Gastroesophageal sphincter (tissue), 4 donors: ENCODE data around the gene FBXW11. TPM values are rescaled to one million over a fixed set of nuclear protein-coding genes. Genes with fewer than 3 reads are reported as not detected.
A peak's percentile ranks its signal among the peaks of the same experiment; 100 is the strongest.

Experiments used
- ATAC-seq: fragments of 150-250 bp; one replicate; pipeline ENCODE4 v1.9.1; 2016; ENCODE audit warnings: mild to moderate bottlenecking, moderate library complexity
- H3K27ac ChIP-seq, 4 donors: fragments of 200-600 bp; sonication (generic) in 3 of 4; 1 replicate in 3 of 4; 2 replicates in 1 of 4; pipeline ENCODE4 v1.5.1; 2016 to 2019
- H3K27me3 ChIP-seq: fragments of 200-600 bp; sonication (generic); one replicate; pipeline ENCODE4 v1.5.1; 2019
- H3K36me3 ChIP-seq, 2 donors: fragments of 200-600 bp; sonication (generic); one replicate each; pipeline ENCODE4 v1.5.1; 2019; ENCODE audit warnings: control low read depth in 1 of 2
- H3K4me1 ChIP-seq, 3 donors: fragments of 200-600 bp; sonication (generic); 1 replicate in 2 of 3; 2 replicates in 1 of 3; pipeline ENCODE4 v1.5.1; 2016 to 2019; ENCODE audit warnings: control low read depth in 2 of 3
- H3K4me3 ChIP-seq, 2 donors: fragments of 200-600 bp; sonication (generic); one replicate each; pipeline ENCODE4 v1.5.1; 2019; ENCODE audit warnings: mild to moderate bottlenecking in 1 of 2, moderate library complexity in 1 of 2
- H3K9me3 ChIP-seq, 3 donors: fragments of 200-600 bp; sonication (generic); one replicate each; pipeline ENCODE4 v1.5.1; 2017 to 2019; ENCODE audit warnings: control low read depth in 2 of 3
- EP300 ChIP-seq: sonication (generic); formaldehyde crosslinking; IDR thresholded peaks from one replicate; pipeline ENCODE4 v1.6.1; 2017; ENCODE audit warnings: antibody characterized with exemption, mild to moderate bottlenecking
- POLR2A ChIP-seq, 2 donors: fragments of 450-650 bp; IDR thresholded peaks; one replicate each; pipeline ENCODE4 v1.6.1; 2017; ENCODE audit warnings: antibody characterized with exemption in 2 of 2, mild to moderate bottlenecking in 2 of 2, moderate library complexity in 1 of 2
- POLR2AphosphoS5 ChIP-seq: sonication (generic); formaldehyde crosslinking; IDR thresholded peaks from one replicate; pipeline ENCODE4 v1.6.1; 2017; ENCODE audit warnings: antibody characterized with exemption
- WGBS, 2 donors: methylation state at CpG; one replicate each; pipeline ENCODE4 v1.1.5; 2018; ENCODE audit warnings: low coverage in 1 of 2; 5-methylcytosine and 5-hydroxymethylcytosine counted together
- total RNA-seq, 4 donors: library from RNA; depleted of rRNA; stranded (reverse); fragments of >200 nt; gene quantifications; one replicate each; pipeline ENCODE4 v1.1.0, GENCODE V29; 2016
- TF ChIP-seq, protein P1 (sequence below), 4 experiments: fragments of 200-600 bp in 2 of 4; fragments of 450-650 bp in 2 of 4; sonication (generic) in 1 of 4; IDR thresholded peaks; one replicate each; pipeline ENCODE4 v1.5.1; 2017 to 2019; ENCODE audit warnings: antibody characterized with exemption in 4 of 4, mild to moderate bottlenecking in 2 of 4, moderate library complexity in 2 of 4

Gene FBXW11
- total RNA-seq, 4 donors from 2014 or later = 64.3 to 88.3 (median 76.3) TPM

- no peaks in the 10 kb centered on the region for H3K9me3 ChIP-seq
- peak overlapping the region in 3 of 4 donors; percentile 25 to 39 (median 27) for H3K27ac ChIP-seq
- TF ChIP-seq, protein P1, sequence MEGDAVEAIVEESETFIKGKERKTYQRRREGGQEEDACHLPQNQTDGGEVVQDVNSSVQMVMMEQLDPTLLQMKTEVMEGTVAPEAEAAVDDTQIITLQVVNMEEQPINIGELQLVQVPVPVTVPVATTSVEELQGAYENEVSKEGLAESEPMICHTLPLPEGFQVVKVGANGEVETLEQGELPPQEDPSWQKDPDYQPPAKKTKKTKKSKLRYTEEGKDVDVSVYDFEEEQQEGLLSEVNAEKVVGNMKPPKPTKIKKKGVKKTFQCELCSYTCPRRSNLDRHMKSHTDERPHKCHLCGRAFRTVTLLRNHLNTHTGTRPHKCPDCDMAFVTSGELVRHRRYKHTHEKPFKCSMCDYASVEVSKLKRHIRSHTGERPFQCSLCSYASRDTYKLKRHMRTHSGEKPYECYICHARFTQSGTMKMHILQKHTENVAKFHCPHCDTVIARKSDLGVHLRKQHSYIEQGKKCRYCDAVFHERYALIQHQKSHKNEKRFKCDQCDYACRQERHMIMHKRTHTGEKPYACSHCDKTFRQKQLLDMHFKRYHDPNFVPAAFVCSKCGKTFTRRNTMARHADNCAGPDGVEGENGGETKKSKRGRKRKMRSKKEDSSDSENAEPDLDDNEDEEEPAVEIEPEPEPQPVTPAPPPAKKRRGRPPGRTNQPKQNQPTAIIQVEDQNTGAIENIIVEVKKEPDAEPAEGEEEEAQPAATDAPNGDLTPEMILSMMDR (IDR thresholded peaks at IDR 0.05) = peak in 1 of 4 experiments; percentile 35
- TF ChIP-seq POLR2AphosphoS5 = peak; percentile 13
- no peak for TF ChIP-seq POLR2A (IDR thresholded peaks at IDR 0.05)
- no peak for TF ChIP-seq EP300
- peaks cover 0 to 88% of the 10 kb centered on the region in 2 donors for H3K36me3 ChIP-seq
- peaks cover 0 to 13% (median 0%) of the 10 kb centered on the region in 3 donors for H3K4me1 ChIP-seq
- 37% methylated on average over 6 of the region's 19 CpGs; no CpG with 5 or more reads in 1 of the 2 donors for WGBS, 2 donors
- H3K27me3 ChIP-seq = no peaks in the 10 kb centered on the region
- no peak overlapping the region for H3K4me3 ChIP-seq
- peak; percentile 70 for ATAC-seq
Observed at GRCh38 chr5:172052450-172053236, 46.2 kb upstream of the FBXW11 start.

- Histone ChIP-seq H3K27ac (peak overlapping the region in 3 of 4 donors; percentile 25 to 39 (median 27)), H3K36me3 (peaks cover 0 to 88% of the 10 kb centered on the region in 2 donors), H3K27me3 (no peaks in the 10 kb centered on the region), H3K9me3 (no peaks in the 10 kb centered on the region), H3K4me1 (peaks cover 0 to 13% (median 0%) of the 10 kb centered on the region in 3 donors), H3K4me3 (no peak overlapping the region)
- 72 to 83% methylated on average over 13 to 15 of the region's 16 CpGs for WGBS, 2 donors
- no peak for TF ChIP-seq POLR2AphosphoS5
- TF ChIP-seq, protein P1 (IDR thresholded peaks at IDR 0.05) = no peak
- no peak for TF ChIP-seq EP300
- no peak for TF ChIP-seq POLR2A (IDR thresholded peaks at IDR 0.05)
- ATAC-seq = no peak
Observed at GRCh38 chr5:172051643-172052339, 45.4 kb upstream of the FBXW11 start.

DNA sequence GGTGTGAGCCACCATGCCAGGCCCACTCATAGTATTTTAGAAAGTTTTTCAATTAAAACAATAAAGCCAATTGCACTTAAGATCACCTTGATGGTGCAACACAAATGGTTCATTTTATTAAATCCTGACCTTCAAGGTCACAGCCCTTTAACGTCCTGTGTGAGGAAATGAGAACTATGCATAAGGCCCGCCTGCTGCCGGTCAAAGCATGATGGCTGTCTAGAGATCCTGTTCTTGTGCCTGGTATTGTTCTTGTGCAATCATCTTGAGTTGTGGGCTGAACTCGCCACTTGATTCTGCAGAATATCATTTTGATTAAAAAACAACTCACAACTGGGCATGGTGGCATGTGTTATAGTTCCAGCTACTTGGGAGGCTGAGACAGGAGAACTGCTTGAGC, 43.6 kb upstream of the FBXW11 start:
- no peak overlapping the region for H3K4me3 ChIP-seq
- ATAC-seq = no peak
- peaks cover 0 to 78% of the 10 kb centered on the region in 2 donors for H3K36me3 ChIP-seq
- no peaks in the 10 kb centered on the region for H3K27me3 ChIP-seq
- peaks cover 0 to 13% (median 0%) of the 10 kb centered on the region in 3 donors for H3K4me1 ChIP-seq
- WGBS, 2 donors = 83 to 90% methylated on average over 3 to 4 of the region's 4 CpGs
- TF ChIP-seq POLR2AphosphoS5 (no peak), EP300 (no peak), POLR2A (IDR thresholded peaks at IDR 0.05) (no peak)
- TF ChIP-seq, protein P1 (IDR thresholded peaks at IDR 0.05) = no peak
- no peak overlapping the region for H3K27ac ChIP-seq
- H3K9me3 ChIP-seq = no peaks in the 10 kb centered on the region

GRCh38 chr5:172049226-172049796, 42.9 kb upstream of the FBXW11 start:
- TF ChIP-seq EP300 (no peak), POLR2AphosphoS5 (no peak), POLR2A (IDR thresholded peaks at IDR 0.05) (no peak)
- TF ChIP-seq, protein P1 (IDR thresholded peaks at IDR 0.05) = no peak
- Histone ChIP-seq H3K4me3 (no peak overlapping the region), H3K27ac (no peak overlapping the region), H3K27me3 (no peaks in the 10 kb centered on the region), H3K4me1 (peaks cover 0 to 13% (median 0%) of the 10 kb centered on the region in 3 donors), H3K36me3 (peaks cover 0 to 78% of the 10 kb centered on the region in 2 donors), H3K9me3 (no peaks in the 10 kb centered on the region)
- 74 to 80% methylated on average over 10 to 12 of the region's 12 CpGs for WGBS, 2 donors
- ATAC-seq = no peak
